Esophagus muscularis mucosa (tissue), 3 donors: ENCODE data around the gene ZNF787.

Experiments used
- CTCF ChIP-seq, 3 experiments: fragments of 200-600 bp in 2 of 3; fragments of 450-650 bp in 1 of 3; sonication (generic) in 2 of 3; IDR thresholded peaks; one replicate each; pipeline ENCODE4 v1.5.1; 2017 to 2019; ENCODE audit warnings: antibody characterized with exemption in 3 of 3, mild to moderate bottlenecking in 2 of 3, moderate library complexity in 1 of 3
- POLR2A ChIP-seq: fragments of 450-650 bp; IDR thresholded peaks from one replicate; pipeline ENCODE4 v1.6.1; 2017; ENCODE audit warnings: antibody characterized with exemption, moderate library complexity, mild to moderate bottlenecking, low read depth
- POLR2AphosphoS5 ChIP-seq, 2 donors: sonication (generic); formaldehyde crosslinking; IDR thresholded peaks; one replicate each; pipeline ENCODE4 v1.6.1; 2017; ENCODE audit warnings: antibody characterized with exemption in 2 of 2

- TF ChIP-seq CTCF (IDR thresholded peaks at IDR 0.05) (no peak), POLR2AphosphoS5 (IDR thresholded peaks at IDR 0.05) (no peak), POLR2A (no peak)
Observed at GRCh38 chr19:56139847-56140582, 18.9 kb upstream of the ZNF787 start.
